Suprapubic skin (tissue), 4 donors: ENCODE results near the gene TMEM151A. TPM values are rescaled to one million over a fixed set of nuclear protein-coding genes. Genes with fewer than 3 reads are reported as not detected.

Source experiments
- DNase-seq, 2 donors: peaks; one replicate each; pipeline ENCODE4 v3.0.0-alpha.2; 2019; ENCODE audit warnings: low spot score in 2 of 2
- H3K27ac ChIP-seq: fragments of 200-600 bp; sonication (generic); one replicate; pipeline ENCODE4 v1.5.1; 2019
- H3K27me3 ChIP-seq: fragments of 200-600 bp; sonication (generic); one replicate; pipeline ENCODE4 v1.5.1; 2019
- H3K36me3 ChIP-seq: fragments of 200-600 bp; sonication (generic); one replicate; pipeline ENCODE4 v1.5.1; 2019
- H3K4me1 ChIP-seq: fragments of 200-600 bp; sonication (generic); one replicate; pipeline ENCODE4 v1.5.1; 2019
- H3K4me3 ChIP-seq: fragments of 200-600 bp; sonication (generic); one replicate; pipeline ENCODE4 v1.5.1; 2019; ENCODE audit warnings: mild to moderate bottlenecking
- H3K9me3 ChIP-seq: fragments of 200-600 bp; sonication (generic); one replicate; pipeline ENCODE4 v1.5.1; 2019
- EP300 ChIP-seq: sonication (generic); formaldehyde crosslinking; IDR thresholded peaks from one replicate; pipeline ENCODE4 v1.6.1; 2017; ENCODE audit warnings: antibody characterized with exemption
- POLR2A ChIP-seq, 2 donors: fragments of 450-650 bp; IDR thresholded peaks; one replicate each; pipeline ENCODE4 v1.6.1; 2017; ENCODE audit warnings: antibody characterized with exemption in 2 of 2, mild to moderate bottlenecking in 2 of 2, moderate library complexity in 2 of 2
- POLR2AphosphoS5 ChIP-seq, 3 donors: sonication (generic); formaldehyde crosslinking; IDR thresholded peaks; one replicate each; pipeline ENCODE4 v1.6.1; 2017; ENCODE audit warnings: antibody characterized with exemption in 3 of 3
- WGBS: methylation state at CpG from one replicate; pipeline ENCODE4 v1.1.5; 2018; 5-methylcytosine and 5-hydroxymethylcytosine counted together
- total RNA-seq, 4 donors: library from RNA; depleted of rRNA; stranded (reverse); fragments of >200 nt; gene quantifications; one replicate each; pipeline ENCODE4 v1.1.0, GENCODE V29; 2016
- TF ChIP-seq, protein P1 (sequence below), 2 donors: fragments of 200-600 bp in 1 of 2; fragments of 450-650 bp in 1 of 2; sonication (generic) in 1 of 2; IDR thresholded peaks; one replicate each; pipeline ENCODE4 v1.5.1; 2016 to 2019; ENCODE audit warnings: antibody characterized with exemption in 2 of 2, mild to moderate bottlenecking in 1 of 2, moderate library complexity in 1 of 2

The TMEM151A gene
- total RNA-seq, 4 donors from 2014 or later = not detected

DNA sequence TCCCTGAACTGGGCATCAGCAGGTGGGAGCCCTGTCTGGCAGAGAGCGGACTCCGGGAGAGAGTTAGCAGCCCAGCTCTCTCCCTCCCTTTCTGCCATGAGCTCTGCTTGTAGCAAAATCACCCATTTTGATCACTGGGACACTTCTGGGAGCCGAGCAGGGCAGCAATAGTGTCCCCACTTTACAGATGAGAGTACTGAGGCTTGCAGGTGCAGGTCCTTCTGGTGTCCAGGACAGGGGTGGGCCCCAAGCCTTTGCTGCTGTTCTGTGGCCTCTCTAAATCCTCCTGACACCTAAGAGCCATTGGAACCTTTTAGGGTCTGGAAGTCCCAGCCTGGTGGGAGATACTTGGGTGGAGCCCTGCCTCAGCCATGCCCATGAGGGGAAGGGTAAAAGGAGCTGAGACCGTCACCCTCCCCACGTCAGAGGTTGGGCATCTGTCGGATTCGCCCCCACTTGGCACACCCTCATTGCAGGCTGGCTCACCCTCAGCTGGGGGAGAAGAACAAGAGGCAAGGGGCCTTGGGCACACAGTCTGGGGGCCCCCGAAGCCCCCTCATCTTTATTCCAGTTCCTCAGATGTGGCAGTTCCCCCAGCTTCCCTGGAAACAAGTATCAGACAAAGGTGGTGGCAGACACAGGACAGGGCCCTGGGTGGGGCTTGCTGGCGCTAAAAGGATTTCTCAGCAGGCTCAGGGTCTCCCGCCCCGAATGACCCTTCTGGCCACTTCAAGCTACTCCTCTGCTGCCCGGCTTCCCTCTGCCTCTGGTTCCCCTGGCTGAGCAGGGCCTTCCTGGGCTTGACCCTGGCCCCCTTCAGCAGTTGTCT lies 40.1 kb downstream of the TMEM151A start:
- Histone ChIP-seq H3K4me3 (no peak overlapping the region), H3K27ac (no peak overlapping the region), H3K27me3 (no peaks in the 10 kb centered on the region), H3K36me3 (peaks cover 26% of the 10 kb centered on the region), H3K4me1 (peaks cover 58% of the 10 kb centered on the region), H3K9me3 (no peaks in the 10 kb centered on the region)
- WGBS = 87% methylated on average over 7 of the region's 12 CpGs
- DNase-seq = peak in 1 of 2 donors; percentile 57
- TF ChIP-seq POLR2A (IDR thresholded peaks at IDR 0.05) (no peak), EP300 (no peak)
- TF ChIP-seq, protein P1, sequence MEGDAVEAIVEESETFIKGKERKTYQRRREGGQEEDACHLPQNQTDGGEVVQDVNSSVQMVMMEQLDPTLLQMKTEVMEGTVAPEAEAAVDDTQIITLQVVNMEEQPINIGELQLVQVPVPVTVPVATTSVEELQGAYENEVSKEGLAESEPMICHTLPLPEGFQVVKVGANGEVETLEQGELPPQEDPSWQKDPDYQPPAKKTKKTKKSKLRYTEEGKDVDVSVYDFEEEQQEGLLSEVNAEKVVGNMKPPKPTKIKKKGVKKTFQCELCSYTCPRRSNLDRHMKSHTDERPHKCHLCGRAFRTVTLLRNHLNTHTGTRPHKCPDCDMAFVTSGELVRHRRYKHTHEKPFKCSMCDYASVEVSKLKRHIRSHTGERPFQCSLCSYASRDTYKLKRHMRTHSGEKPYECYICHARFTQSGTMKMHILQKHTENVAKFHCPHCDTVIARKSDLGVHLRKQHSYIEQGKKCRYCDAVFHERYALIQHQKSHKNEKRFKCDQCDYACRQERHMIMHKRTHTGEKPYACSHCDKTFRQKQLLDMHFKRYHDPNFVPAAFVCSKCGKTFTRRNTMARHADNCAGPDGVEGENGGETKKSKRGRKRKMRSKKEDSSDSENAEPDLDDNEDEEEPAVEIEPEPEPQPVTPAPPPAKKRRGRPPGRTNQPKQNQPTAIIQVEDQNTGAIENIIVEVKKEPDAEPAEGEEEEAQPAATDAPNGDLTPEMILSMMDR (IDR thresholded peaks at IDR 0.05) = no peak

DNA sequence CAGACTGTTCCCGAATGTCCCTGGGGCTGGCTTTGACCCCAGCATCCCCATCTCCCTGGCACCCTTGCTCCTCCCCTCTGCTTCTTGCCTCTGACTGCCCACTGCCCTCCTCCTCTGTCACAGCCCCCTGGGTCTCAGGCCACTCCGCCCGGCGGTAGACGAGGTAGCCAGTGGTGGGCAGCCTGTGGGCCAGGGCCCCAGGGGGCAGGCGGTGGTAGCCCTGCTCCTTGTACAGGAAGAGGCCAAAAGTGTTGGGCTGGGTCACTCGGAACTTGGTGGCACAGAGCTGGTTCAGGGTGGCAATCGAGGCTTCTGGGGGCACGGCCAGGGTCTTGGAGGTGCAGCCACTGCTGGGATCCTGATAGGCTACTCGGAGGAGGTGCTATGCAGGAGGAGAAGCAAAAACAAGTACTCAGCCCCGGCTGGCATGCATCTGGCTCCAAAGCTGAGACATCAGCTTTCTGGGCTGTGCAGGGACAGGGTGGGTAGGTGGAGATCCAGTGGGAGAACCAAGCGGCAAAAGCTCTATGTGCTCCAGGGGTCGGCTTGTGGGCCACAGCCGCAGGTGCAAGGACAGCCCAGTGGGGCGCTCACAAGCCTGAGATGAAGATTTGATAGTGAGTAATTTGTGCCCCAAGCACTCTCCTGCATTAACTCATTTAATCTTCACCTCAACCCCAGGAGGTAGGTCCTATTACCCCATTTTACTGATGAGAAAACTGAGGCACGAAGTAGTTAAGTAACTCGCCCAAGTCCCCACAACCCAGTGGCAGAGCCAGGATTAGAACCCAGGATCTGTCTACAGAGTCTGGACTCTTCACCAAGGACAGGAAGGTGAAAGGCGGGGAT lies 40.9 kb downstream of the TMEM151A start:
- TF ChIP-seq, protein P1 (IDR thresholded peaks at IDR 0.05) = no peak
- TF ChIP-seq EP300 (no peak), POLR2AphosphoS5 (IDR thresholded peaks at IDR 0.05) (no peak), POLR2A (IDR thresholded peaks at IDR 0.05) (no peak)

DNA sequence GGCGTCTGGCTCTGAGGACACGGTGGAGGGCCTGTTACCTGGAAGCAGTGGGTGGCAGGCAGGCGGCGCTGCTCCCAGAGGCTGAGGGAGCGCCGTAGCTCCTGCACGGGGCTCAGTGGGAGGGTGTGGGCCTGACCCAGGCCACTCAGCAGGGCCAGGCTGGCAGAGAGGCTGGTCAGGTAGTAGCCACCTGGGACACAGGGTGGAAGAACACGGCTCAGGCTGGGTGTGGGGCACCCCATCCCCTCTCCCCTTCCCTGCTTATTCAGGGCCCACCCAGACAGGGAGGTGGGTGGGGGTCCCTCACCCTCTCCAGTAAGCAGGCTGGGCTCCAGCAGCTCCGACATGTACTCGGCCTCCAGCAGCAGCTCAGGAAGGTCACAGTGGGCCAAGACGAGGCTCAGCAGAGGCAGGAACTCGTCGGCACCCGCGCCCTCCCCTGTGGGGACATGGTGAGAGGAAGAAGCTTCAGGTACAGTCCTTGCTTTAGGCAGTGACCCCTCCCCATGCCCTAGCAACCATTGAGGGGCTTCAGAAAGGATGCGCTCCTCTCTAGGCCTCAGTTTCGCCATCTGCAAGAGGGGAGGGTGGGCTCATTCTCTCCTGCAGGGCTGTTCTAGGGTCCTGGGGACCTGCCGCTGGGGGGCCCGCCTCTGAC lies 41.7 kb downstream of the TMEM151A start:
- TF ChIP-seq, protein P1 (IDR thresholded peaks at IDR 0.05) = no peak
- TF ChIP-seq EP300 (no peak), POLR2A (IDR thresholded peaks at IDR 0.05) (no peak), POLR2AphosphoS5 (IDR thresholded peaks at IDR 0.05) (no peak)
- no peak for DNase-seq
- H3K27me3 ChIP-seq = no peaks in the 10 kb centered on the region
- H3K27ac ChIP-seq = no peak overlapping the region
- H3K36me3 ChIP-seq = peaks cover 36% of the 10 kb centered on the region
- 67% methylated on average over 2 of the region's 19 CpGs for WGBS
- peaks cover 58% of the 10 kb centered on the region for H3K4me1 ChIP-seq
- no peak overlapping the region for H3K4me3 ChIP-seq
- no peaks in the 10 kb centered on the region for H3K9me3 ChIP-seq

More for the DNA sequence above, 40.9 kb downstream of the TMEM151A start:
- no peak for DNase-seq
- no peaks in the 10 kb centered on the region for H3K9me3 ChIP-seq
- no peaks in the 10 kb centered on the region for H3K27me3 ChIP-seq
- H3K27ac ChIP-seq = no peak overlapping the region
- H3K36me3 ChIP-seq = peaks cover 30% of the 10 kb centered on the region
- no peak overlapping the region for H3K4me3 ChIP-seq
- H3K4me1 ChIP-seq = peaks cover 58% of the 10 kb centered on the region
- 77% methylated on average over 16 of the region's 18 CpGs for WGBS

DNA sequence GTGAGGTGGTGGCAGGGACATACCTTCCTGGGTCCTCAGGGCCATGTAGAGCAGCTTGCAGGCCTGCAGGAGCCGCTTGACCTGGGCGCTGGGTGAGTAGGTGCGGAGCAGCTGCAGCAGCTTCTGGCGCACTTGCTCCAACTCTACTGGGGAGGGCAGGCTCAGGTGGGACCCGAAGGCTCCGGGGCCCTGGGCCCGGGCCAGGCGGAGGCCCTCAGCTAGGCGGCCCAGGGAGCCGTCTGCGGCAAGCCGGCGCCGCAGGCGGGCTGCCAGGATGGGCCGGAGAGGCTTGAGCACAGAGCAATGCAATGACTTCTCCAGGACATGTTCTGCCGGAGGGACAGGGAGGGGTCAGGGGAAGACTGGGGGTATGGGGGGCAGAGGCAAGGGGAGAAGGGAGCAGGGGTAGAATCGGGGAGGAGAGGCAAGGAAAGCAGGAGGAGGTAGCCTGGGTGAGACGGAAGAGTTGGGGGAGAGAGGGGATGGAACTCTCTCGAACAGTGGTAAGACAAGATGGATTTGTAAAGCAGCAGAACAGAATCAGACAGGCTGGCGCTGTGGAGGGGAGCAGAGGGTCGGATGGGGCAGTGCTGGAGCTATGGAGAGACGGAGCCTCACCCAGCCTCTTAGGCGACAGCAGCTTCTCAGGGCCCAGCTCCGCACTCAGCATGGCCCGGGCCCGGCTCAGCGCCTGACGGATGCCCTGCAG lies 42.4 kb downstream of the TMEM151A start:
- TF ChIP-seq, protein P1 (IDR thresholded peaks at IDR 0.05) = no peak
- H3K9me3 ChIP-seq = no peaks in the 10 kb centered on the region
- 73% methylated on average over 17 of the region's 29 CpGs for WGBS
- peaks cover 36% of the 10 kb centered on the region for H3K36me3 ChIP-seq
- H3K4me3 ChIP-seq = peak overlapping the region; percentile 71
- H3K27ac ChIP-seq = no peak overlapping the region
- H3K4me1 ChIP-seq = peaks cover 58% of the 10 kb centered on the region
- peak in 1 of 2 donors; percentile 32 for DNase-seq
- no peaks in the 10 kb centered on the region for H3K27me3 ChIP-seq
